Astrocyte (in vitro differentiated cells and primary cell): Measurements from ENCODE around the gene NUCKS1. TPM values are rescaled to one million over a fixed set of nuclear protein-coding genes. Genes with fewer than 3 reads are reported as not detected.

ENCODE experiments used
- DNase-seq: peaks from one replicate; pipeline ENCODE4 v3.0.0-alpha.2; 2010; ENCODE audit warnings: low read depth
- FAIRE-seq: peaks from 2 replicates; lab custom pipeline; 2011; peaks lifted over from hg19 to GRCh38; lab: Jason Lieb, UNC
- H2AFZ ChIP-seq: 2 replicates; pipeline ENCODE4 v1.6.0; 2012; ENCODE audit warnings: low read depth, low read length, inconsistent platforms
- H3K27ac ChIP-seq: 2 replicates; pipeline ENCODE4 v1.5.1; 2011; ENCODE audit warnings: low read depth, low read length, inconsistent platforms
- H3K27me3 ChIP-seq: 2 replicates; pipeline ENCODE4 v1.6.0; 2011; ENCODE audit warnings: low read length, inconsistent platforms; ENCODE audit not compliant: insufficient read depth
- H3K36me3 ChIP-seq: 2 replicates; pipeline ENCODE4 v1.5.1; 2011; ENCODE audit warnings: low read length, inconsistent platforms; ENCODE audit not compliant: insufficient read depth
- H3K4me1 ChIP-seq: 2 replicates; pipeline ENCODE4 v1.5.1; 2011; ENCODE audit warnings: low read length, inconsistent platforms; ENCODE audit not compliant: insufficient read depth
- H3K4me2 ChIP-seq: 2 replicates; pipeline ENCODE4 v1.6.0; 2012; ENCODE audit warnings: low read length, inconsistent platforms
- H3K4me3 ChIP-seq: 2 replicates; pipeline ENCODE4 v1.5.1; 2011; ENCODE audit warnings: low read depth, mild to moderate bottlenecking, low read length, inconsistent platforms; ENCODE audit not compliant: insufficient read depth
- H3K79me2 ChIP-seq: 2 replicates; pipeline ENCODE4 v1.6.0; 2012; ENCODE audit warnings: mild to moderate bottlenecking, low read length, inconsistent platforms; ENCODE audit not compliant: insufficient read depth
- H3K9ac ChIP-seq: 2 replicates; pipeline ENCODE4 v1.6.0; 2012; ENCODE audit warnings: mild to moderate bottlenecking, low read length, inconsistent platforms
- H3K9me3 ChIP-seq: 2 replicates; pipeline ENCODE4 v1.5.1; 2012; ENCODE audit warnings: low read depth, mild to moderate bottlenecking, low read length, inconsistent platforms; ENCODE audit not compliant: insufficient read depth
- H4K20me1 ChIP-seq: 2 replicates; pipeline ENCODE4 v1.6.0; 2012; ENCODE audit warnings: low read length, inconsistent platforms; ENCODE audit not compliant: insufficient read depth
- H3K27ac Mint-ChIP-seq: one replicate; pipeline ENCODE4 v1.8.0; 2021; ENCODE audit warnings: mild to moderate bottlenecking, mixed read lengths; ENCODE audit not compliant: unreplicated experiment
- H3K27me3 Mint-ChIP-seq: one replicate; pipeline ENCODE4 v1.8.0; 2021; ENCODE audit warnings: low read depth, mixed read lengths; ENCODE audit not compliant: unreplicated experiment
- H3K36me3 Mint-ChIP-seq: one replicate; pipeline ENCODE4 v1.8.0; 2021; ENCODE audit warnings: low read depth, mixed read lengths; ENCODE audit not compliant: unreplicated experiment
- H3K4me1 Mint-ChIP-seq: one replicate; pipeline ENCODE4 v1.8.0; 2021; ENCODE audit warnings: low read depth, mixed read lengths; ENCODE audit not compliant: unreplicated experiment
- H3K4me3 Mint-ChIP-seq: one replicate; pipeline ENCODE4 v1.8.0; 2021; ENCODE audit warnings: mild to moderate bottlenecking, moderate library complexity, mixed read lengths; ENCODE audit not compliant: unreplicated experiment
- H3K9me3 Mint-ChIP-seq: one replicate; pipeline ENCODE4 v1.8.0; 2021; ENCODE audit warnings: mild to moderate bottlenecking, mixed read lengths; ENCODE audit not compliant: unreplicated experiment
- CTCF ChIP-seq: IDR thresholded peaks from 2 replicates; pipeline ENCODE4 v1.5.1; 2011; ENCODE audit warnings: low read depth, mild to moderate bottlenecking, inconsistent platforms, low read length, moderate library complexity; ENCODE audit not compliant: insufficient read depth
- EZH2 ChIP-seq: IDR thresholded peaks from 2 replicates; pipeline ENCODE4 v1.6.1; 2012; ENCODE audit warnings: mild to moderate bottlenecking, low read length, inconsistent platforms; ENCODE audit not compliant: insufficient read depth
- total RNA-seq: library from RNA; stranded (reverse); gene quantifications from 2 replicates; pipeline ENCODE4 v1.2.1, GENCODE V29; 2021

NUCKS1 gene
- total RNA-seq, 1 donor from 2014 or later = 169 TPM

- Histone ChIP-seq H2AFZ (no peak overlapping the region), H3K79me2 (no peaks in the 10 kb centered on the region), H3K27me3 (peaks cover 8% of the 10 kb centered on the region), H3K4me3 (no peak overlapping the region), H3K4me2 (no peak overlapping the region), H3K9me3 (no peaks in the 10 kb centered on the region), H4K20me1 (no peaks in the 10 kb centered on the region), H3K27ac (no peak overlapping the region), H3K4me1 (peaks cover 4% of the 10 kb centered on the region), H3K9ac (no peak overlapping the region), H3K36me3 (no peaks in the 10 kb centered on the region)
- Mint-ChIP-seq H3K27me3 (peaks cover 3% of the 10 kb centered on the region), H3K4me3 (no peak overlapping the region), H3K36me3 (no peaks in the 10 kb centered on the region), H3K9me3 (no peaks in the 10 kb centered on the region), H3K27ac (no peak overlapping the region), H3K4me1 (peaks cover 2% of the 10 kb centered on the region)
- TF ChIP-seq CTCF (no peak), EZH2 (no peak)
- DNase-seq = no peak
- FAIRE-seq = no peak
Measured at GRCh38 chr1:205777994-205778393, 28.0 kb upstream of the NUCKS1 start.

- Histone ChIP-seq H3K4me2 (peak overlapping the region; percentile 97), H3K4me3 (peak overlapping the region; percentile 80), H3K27me3 (peaks cover 6% of the 10 kb centered on the region), H3K9ac (peak overlapping the region; percentile 81), H3K4me1 (peaks cover 4% of the 10 kb centered on the region), H3K79me2 (no peaks in the 10 kb centered on the region), H3K36me3 (no peaks in the 10 kb centered on the region), H4K20me1 (no peaks in the 10 kb centered on the region), H3K9me3 (no peaks in the 10 kb centered on the region), H2AFZ (no peak overlapping the region), H3K27ac (no peak overlapping the region)
- peaks cover 3% of the 10 kb centered on the region for H3K27me3 Mint-ChIP-seq
- TF ChIP-seq EZH2 (no peak), CTCF (no peak)
- DNase-seq (peak; percentile 25), FAIRE-seq (no peak)
- peak overlapping the region; percentile 97 for H3K4me3 Mint-ChIP-seq
- peaks cover 2% of the 10 kb centered on the region for H3K4me1 Mint-ChIP-seq
- H3K9me3 Mint-ChIP-seq = no peaks in the 10 kb centered on the region
- no peak overlapping the region for H3K27ac Mint-ChIP-seq
- H3K36me3 Mint-ChIP-seq = no peaks in the 10 kb centered on the region
Measured at GRCh38 chr1:205775717-205776056, 25.7 kb upstream of the NUCKS1 start.

- no peak for FAIRE-seq
Measured at GRCh38 chr1:205775015-205775716, 25.2 kb upstream of the NUCKS1 start, which contains the start of gene RAB29. Gene RAB29, minus strand, starts transcription at chr1:205775482. Its CDS starts 526 bp downstream, at chr1:205774956.

More at GRCh38 chr1:205775015-205775716, 25.2 kb upstream of the NUCKS1 start, which contains the start of gene RAB29:
- Histone ChIP-seq H3K9ac (peak within 1 kb of the TSS; percentile 81), H4K20me1 (no peaks in the 10 kb centered on the region), H3K4me2 (peak within 1 kb of the TSS; percentile 97), H3K79me2 (no peaks in the 10 kb centered on the region), H3K27ac (no peak within 1 kb of the TSS), H3K9me3 (no peaks in the 10 kb centered on the region), H2AFZ (peak within 1 kb of the TSS; percentile 98), H3K36me3 (no peaks in the 10 kb centered on the region), H3K27me3 (peaks cover 6% of the 10 kb centered on the region), H3K4me1 (peaks cover 4% of the 10 kb centered on the region), H3K4me3 (peak within 1 kb of the TSS; percentile 80)
- Mint-ChIP-seq H3K9me3 (no peaks in the 10 kb centered on the region), H3K36me3 (no peaks in the 10 kb centered on the region), H3K27ac (peak within 1 kb of the TSS; percentile 66), H3K4me3 (peak within 1 kb of the TSS; percentile 97), H3K4me1 (peaks cover 2% of the 10 kb centered on the region), H3K27me3 (peaks cover 3% of the 10 kb centered on the region)
- no peak for TF ChIP-seq EZH2
- no peak for TF ChIP-seq CTCF
- DNase-seq = peak; percentile 61
